Liver (tissue), 9 donors: ENCODE results near the gene ELK1. TPM values are rescaled to one million over a fixed set of nuclear protein-coding genes. Genes with fewer than 3 reads are reported as not detected.
A peak's percentile ranks its signal among the peaks of the same experiment; 100 is the strongest.

Experiments used
- DNase-seq: peaks from one replicate; pipeline ENCODE4 v3.0.0-alpha.2; 2017; ENCODE audit warnings: low spot score
- H3K27ac ChIP-seq, 2 donors: one replicate each; pipeline ENCODE4 v1.7.0; 2013; ENCODE audit warnings: inconsistent platforms in 2 of 2, low read length in 2 of 2, control low read depth in 1 of 2, low read depth in 1 of 2, mild to moderate bottlenecking in 1 of 2
- H3K27me3 ChIP-seq, 4 donors: one replicate each; pipeline versions ENCODE4 v1.6.1 to v1.7.0; 2013; ENCODE audit warnings: low read length in 3 of 4, inconsistent platforms in 1 of 4, mild to moderate bottlenecking in 1 of 4, moderate library complexity in 1 of 4; ENCODE audit not compliant: control insufficient read depth in 4 of 4, insufficient read depth in 4 of 4
- H3K36me3 ChIP-seq, 4 donors: one replicate each; pipeline versions ENCODE4 v1.6.1 to v1.7.0; 2013; ENCODE audit warnings: low read length in 3 of 4, mild to moderate bottlenecking in 3 of 4, low read depth in 1 of 4, moderate library complexity in 1 of 4; ENCODE audit not compliant: control insufficient read depth in 4 of 4, insufficient read depth in 3 of 4
- H3K4me1 ChIP-seq, 4 donors: one replicate each; pipeline versions ENCODE4 v1.6.1 to v1.7.0; 2013; ENCODE audit warnings: low read length in 3 of 4, mild to moderate bottlenecking in 3 of 4, moderate library complexity in 1 of 4; ENCODE audit not compliant: control insufficient read depth in 4 of 4, insufficient read depth in 4 of 4
- H3K4me3 ChIP-seq, 3 donors: one replicate each; pipeline versions ENCODE4 v1.6.1 to v1.7.0; 2013; ENCODE audit warnings: low read length in 3 of 3, control low read depth in 1 of 3, low read depth in 1 of 3, mild to moderate bottlenecking in 1 of 3
- H3K9ac ChIP-seq, 2 donors: one replicate each; pipeline ENCODE4 v1.7.0; 2013; ENCODE audit warnings: low read length in 2 of 2, mild to moderate bottlenecking in 2 of 2, moderate library complexity in 2 of 2, control low read depth in 1 of 2, low read depth in 1 of 2
- H3K9me3 ChIP-seq, 4 donors: one replicate each; pipeline versions ENCODE4 v1.6.1 to v1.7.0; 2013; ENCODE audit warnings: low read length in 3 of 4; ENCODE audit not compliant: control insufficient read depth in 4 of 4
- CTCF ChIP-seq: fragments of 150-350 bp; IDR thresholded peaks from 2 replicates; pipeline ENCODE4 v1.5.1; 2017; ENCODE audit warnings: improper control_type of control experiment, low read depth, low read length; ENCODE audit not compliant: missing input control
- FOXA2 ChIP-seq: IDR thresholded peaks from 2 replicates; pipeline ENCODE4 v1.6.1; 2016; ENCODE audit warnings: antibody characterized with exemption
- GABPA ChIP-seq, 2 donors: IDR thresholded peaks in 1 of 2; conservative IDR thresholded peaks in 1 of 2; 2 replicates each; pipeline ENCODE4 v1.6.1; 2016; ENCODE audit warnings: antibody characterized with exemption in 2 of 2, mild to moderate bottlenecking in 1 of 2, moderate library complexity in 1 of 2
- HNF4A ChIP-seq, 2 donors: conservative IDR thresholded peaks; 2 replicates each; pipeline ENCODE4 v1.6.1; 2016; ENCODE audit warnings: antibody characterized with exemption in 2 of 2, mild to moderate bottlenecking in 2 of 2
- MAX ChIP-seq: IDR thresholded peaks from 2 replicates; pipeline ENCODE4 v1.6.1; 2016; ENCODE audit warnings: antibody characterized with exemption
- RAD21 ChIP-seq, 2 donors: IDR thresholded peaks; 2 replicates each; pipeline ENCODE4 v1.6.1; 2016; ENCODE audit warnings: antibody characterized with exemption in 2 of 2, mild to moderate bottlenecking in 2 of 2
- REST ChIP-seq: IDR thresholded peaks from 2 replicates; pipeline ENCODE4 v1.6.1; 2016; ENCODE audit warnings: antibody characterized with exemption, mild to moderate bottlenecking
- RXRA ChIP-seq, 2 donors: IDR thresholded peaks; 2 replicates each; pipeline ENCODE4 v1.6.1; 2017 to 2018; ENCODE audit warnings: antibody characterized with exemption in 2 of 2, mild to moderate bottlenecking in 1 of 2
- WGBS: extraction: QIAGEN DNeasy Blood & Tissue Kit; methylation state at CpG from one replicate; pipeline ENCODE4 v1.1.7; 2013; 5-methylcytosine and 5-hydroxymethylcytosine counted together
- polyA plus RNA-seq, 2 donors: library from polyadenylated mRNA; stranded (reverse) in 1 of 2; unstranded in 1 of 2; fragments of 200-250 nt in 1 of 2; fragments of >200 nt in 1 of 2; fragmentation: Nextera tagmentation in 1 of 2; extraction: Ambion mirVana in 1 of 2; gene quantifications; one replicate each; pipeline versions ENCODE4 v1.2.1 to v1.2.3, GENCODE V29; 2013 to 2015
- total RNA-seq, 2 donors: library from RNA; depleted of rRNA; stranded (reverse); fragments of >200 nt; gene quantifications; one replicate each; pipeline ENCODE4 v1.2.3, GENCODE V29; 2014
- donor health status: healthy.
- donor health status: healthy.
- donor health status: healthy.
- donor health status: healthy.
- donor health status: healthy.

ELK1 gene
- total and polyA plus RNA-seq, 4 donors: 6.2 to 20.2 (median 11.6) TPM

GRCh38 chrX:47648376-47648775, 2.0 kb downstream of the ELK1 start:
- TF ChIP-seq MAX: no peak
- no peak for TF ChIP-seq GABPA (IDR thresholded peaks at IDR 0.05 in 1 of 2, conservative IDR thresholded peaks at IDR 0.05 in 1 of 2)
- no peak for TF ChIP-seq FOXA2
- no peak for TF ChIP-seq CTCF
- TF ChIP-seq RAD21 (IDR thresholded peaks at IDR 0.05): no peak
- Histone ChIP-seq H3K9ac (peak overlapping the region in 1 of 2 donors; percentile 14), H3K27me3 (no peaks in the 10 kb centered on the region), H3K9me3 (no peaks in the 10 kb centered on the region), H3K27ac (peak overlapping the region in 1 of 2 donors; percentile 98), H3K4me3 (no peak overlapping the region), H3K4me1 (peaks cover 4 to 49% (median 18%) of the 10 kb centered on the region in 4 donors), H3K36me3 (peaks cover 0 to 4% (median 0%) of the 10 kb centered on the region in 4 donors)
- no peak for DNase-seq
- 82% methylated on average over 2 of the region's 2 CpGs for WGBS

DNA sequence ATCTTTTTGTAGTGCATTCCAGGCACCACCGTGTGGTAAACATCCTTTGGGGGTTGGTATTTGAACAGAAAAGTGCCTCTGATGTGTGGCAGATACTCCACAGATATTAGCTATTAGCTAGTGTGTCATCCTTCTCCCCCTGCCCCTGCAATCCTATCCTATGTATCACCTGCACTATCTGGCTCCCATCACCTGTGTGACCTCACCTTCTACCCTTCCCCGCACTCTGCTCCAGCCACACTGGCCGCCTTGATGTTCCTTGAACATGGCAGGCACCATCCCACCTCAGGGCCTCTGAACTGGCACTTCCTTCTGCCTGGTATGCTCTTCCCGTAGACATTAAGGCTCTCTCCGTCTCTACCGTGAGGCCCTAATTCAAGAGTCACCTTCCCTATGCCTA, 3.7 kb downstream of the ELK1 start:
- H3K4me1 ChIP-seq: peaks cover 4 to 41% (median 15%) of the 10 kb centered on the region in 4 donors
- H3K9ac ChIP-seq: no peak overlapping the region
- H3K27me3 ChIP-seq: no peaks in the 10 kb centered on the region
- no peak overlapping the region for H3K4me3 ChIP-seq
- peaks cover 0 to 1% (median under 1%) of the 10 kb centered on the region in 4 donors for H3K36me3 ChIP-seq
- H3K9me3 ChIP-seq: no peaks in the 10 kb centered on the region
- TF ChIP-seq GABPA (IDR thresholded peaks at IDR 0.05 in 1 of 2, conservative IDR thresholded peaks at IDR 0.05 in 1 of 2): no peak
- no peak for TF ChIP-seq FOXA2
- WGBS: 77% methylated on average over 6 of the region's 6 CpGs
- H3K27ac ChIP-seq: no peak overlapping the region
- no peak for DNase-seq

DNA sequence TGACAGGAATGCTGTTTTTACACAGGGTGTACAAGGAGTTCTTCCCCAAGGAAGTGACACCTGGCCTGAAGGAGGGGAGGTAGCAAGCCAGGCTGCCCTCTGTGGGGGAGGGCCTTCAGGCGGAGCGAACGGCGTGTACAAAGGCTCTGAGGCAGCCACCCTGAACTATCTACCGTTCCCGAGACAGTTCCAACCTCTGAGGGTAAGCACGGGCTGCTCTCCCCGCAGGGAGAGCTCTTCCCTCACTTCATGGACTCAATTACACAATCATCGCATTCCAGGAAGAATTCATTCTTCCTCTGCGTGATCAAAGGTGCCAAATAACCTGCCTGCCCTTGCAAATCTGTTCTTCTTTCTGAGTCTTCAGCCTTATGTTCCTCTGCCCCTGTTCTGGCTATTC, 4.8 kb downstream of the ELK1 start:
- WGBS: 30% methylated on average over 10 of the region's 10 CpGs
- Histone ChIP-seq H3K36me3 (peaks cover 0 to 11% (median 7%) of the 10 kb centered on the region in 4 donors), H3K4me3 (no peak overlapping the region), H3K27ac (peak overlapping the region; percentile 70 to 86), H3K27me3 (no peaks in the 10 kb centered on the region), H3K4me1 (peaks cover 3 to 36% (median 12%) of the 10 kb centered on the region in 4 donors), H3K9ac (no peak overlapping the region), H3K9me3 (peaks cover 0 to 2% (median 0%) of the 10 kb centered on the region in 4 donors)
- no peak for TF ChIP-seq REST
- TF ChIP-seq RAD21 (IDR thresholded peaks at IDR 0.05): no peak
- TF ChIP-seq RXRA (IDR thresholded peaks at IDR 0.05): peak in 1 of 2 donors; percentile 43
- TF ChIP-seq HNF4A (conservative IDR thresholded peaks at IDR 0.05): peak in 1 of 2 donors; percentile 39
- DNase-seq: no peak
